K562 (cell line): ENCODE measurements around the gene BMP2K. TPM values are rescaled to one million over a fixed set of nuclear protein-coding genes. Genes with fewer than 3 reads are reported as not detected.

ENCODE experiments used
- BRD4 ChIP-seq: fragments of 200-600 bp; sonication (generic); IDR thresholded peaks from 2 replicates; pipeline ENCODE4 v1.6.1; 2017; ENCODE audit warnings: inconsistent platforms
- BRF2 ChIP-seq: IDR thresholded peaks from 3 replicates; pipeline ENCODE4 v1.6.1; 2011; ENCODE audit warnings: borderline replicate concordance, mild to moderate bottlenecking; ENCODE audit not compliant: insufficient read length, insufficient read depth
- DPF2 ChIP-seq: fragments of 450-650 bp; IDR thresholded peaks from 2 replicates; pipeline ENCODE4 v1.6.1; 2016
- EHMT2 ChIP-seq: fragments of 450-650 bp; IDR thresholded peaks from 2 replicates; pipeline ENCODE4 v1.6.1; 2018; ENCODE audit warnings: antibody characterized with exemption
- ELF1 ChIP-seq: fragments of 200-800 bp; sonication (Bioruptor generic); IDR thresholded peaks from 2 replicates; pipeline ENCODE4 v1.6.1; 2016; ENCODE audit warnings: missing genetic modification characterization, missing compliant biosample characterization
- EP300 ChIP-seq: IDR thresholded peaks from 2 replicates; pipeline ENCODE4 v1.6.1; 2012; ENCODE audit warnings: low read length, improper control_type of control experiment
- ETV5 ChIP-seq: sonication (generic); formaldehyde crosslinking; IDR thresholded peaks from 2 replicates; pipeline ENCODE4 v1.4.0; 2020; ENCODE audit warnings: low read depth, mild to moderate bottlenecking, missing genetic modification reagents
- HDGF ChIP-seq: fragments of 450-650 bp; IDR thresholded peaks from 2 replicates; pipeline ENCODE4 v1.6.1; 2016
- MITF ChIP-seq: IDR thresholded peaks from 2 replicates; pipeline ENCODE4 v1.6.1; 2014; ENCODE audit warnings: antibody characterized with exemption
- MYNN ChIP-seq, 2 experiments: sonication (generic); formaldehyde crosslinking in 1 of 2; IDR thresholded peaks; 2 replicates each; pipeline versions ENCODE4 v1.5.0 to v1.6.1; 2016 to 2020; ENCODE audit warnings: antibody characterized with exemption in 1 of 2, missing genetic modification reagents in 1 of 2
- NR3C1 ChIP-seq: sonication (generic); formaldehyde crosslinking; IDR thresholded peaks from 2 replicates; pipeline ENCODE4 v1.8.1; 2022; ENCODE audit warnings: missing genetic modification reagents
- PCBP2 ChIP-seq: fragments of 200-400 bp; formaldehyde crosslinking; IDR thresholded peaks from 2 replicates; pipeline ENCODE4 v1.6.1; 2018; ENCODE audit warnings: low read length, low read depth, mild to moderate bottlenecking, moderate library complexity; ENCODE audit not compliant: poor library complexity, severe bottlenecking
- POLR2B ChIP-seq: fragments of 450-650 bp; IDR thresholded peaks from 2 replicates; pipeline ENCODE4 v1.6.1; 2018; ENCODE audit warnings: low read depth; ENCODE audit not compliant: partially characterized antibody
- RBM22 ChIP-seq: fragments of 200-400 bp; formaldehyde crosslinking; IDR thresholded peaks from 2 replicates; pipeline ENCODE4 v1.6.1; 2018; ENCODE audit warnings: low read length, low read depth; ENCODE audit not compliant: poor library complexity, severe bottlenecking
- TEAD1 ChIP-seq, 2 experiments: fragments of 450-650 bp in 1 of 2; sonication (generic) in 1 of 2; formaldehyde crosslinking; IDR thresholded peaks; 2 replicates each; pipeline versions ENCODE4 v1.4.0 to v1.8.0; 2020 to 2022; ENCODE audit warnings: mild to moderate bottlenecking in 2 of 2, missing genetic modification reagents in 1 of 2
- XRCC5 ChIP-seq: fragments of 200-400 bp; formaldehyde crosslinking; IDR thresholded peaks from 2 replicates; pipeline ENCODE4 v1.6.1; 2017; ENCODE audit warnings: low read depth, mild to moderate bottlenecking, low read length
- ZFP30 ChIP-seq: fragments of 250-450 bp; sonication (Bioruptor Pico); IDR thresholded peaks from 2 replicates; pipeline ENCODE4 v1.8.0; 2022; ENCODE audit warnings: moderate library complexity, mild to moderate bottlenecking, inconsistent platforms, borderline replicate concordance
- ZKSCAN8 ChIP-seq: fragments of 200-800 bp; sonication (Bioruptor generic); IDR thresholded peaks from 2 replicates; pipeline ENCODE4 v1.6.1; 2016; ENCODE audit warnings: missing genetic modification characterization, missing compliant biosample characterization
- polyA plus RNA-seq, 8 experiments: library from polyadenylated mRNA; depleted of rRNA in 4 of 8; stranded (reverse) in 5 of 8; unstranded in 3 of 8; fragments of >200 nt; fragmentation: Nextera tagmentation in 2 of 8; fragmentation: Illumina TruSeq in 1 of 8; extraction: Ambion mirVana in 2 of 8; extraction: Trizol in 1 of 8; gene quantifications; 2 replicates each; pipeline versions ENCODE4 v1.2.1 to v1.2.3, GENCODE V29; 2011 to 2014; ENCODE audit warnings: inconsistent platforms in 1 of 8, missing spikeins in 1 of 8
- total RNA-seq, 7 experiments: library from RNA; depleted of rRNA in 6 of 7; stranded (reverse); fragments of >200 nt in 6 of 7; fragmentation: Illumina TruSeq in 2 of 7; extraction: Trizol in 2 of 7; gene quantifications; 2 replicates each; pipeline versions ENCODE4 v1.2.1 to v1.2.3, GENCODE V29; 2011 to 2021; ENCODE audit warnings: low replicate concordance in 1 of 7
- TF ChIP-seq, protein P1 (sequence below): sonication (generic); formaldehyde crosslinking; IDR thresholded peaks from 2 replicates; pipeline ENCODE4 v1.8.1; 2023; ENCODE audit warnings: mild to moderate bottlenecking, missing genetic modification reagents
- TF ChIP-seq, protein P2 (sequence below): sonication (generic); formaldehyde crosslinking; IDR thresholded peaks from 2 replicates; pipeline ENCODE4 v1.8.1; 2023; ENCODE audit warnings: mild to moderate bottlenecking, missing genetic modification reagents
- TF ChIP-seq, protein P3 (sequence below): fragments of 250-450 bp; sonication (Bioruptor Pico); IDR thresholded peaks from 2 replicates; pipeline ENCODE4 v1.5.0; 2021

Gene BMP2K
- total and polyA plus RNA-seq, 9 of the 15 experiments (the other 6 are each of a cell fraction or from before 2014, with no cell fraction given) = 17.0 to 217 (median 104) TPM

DNA sequence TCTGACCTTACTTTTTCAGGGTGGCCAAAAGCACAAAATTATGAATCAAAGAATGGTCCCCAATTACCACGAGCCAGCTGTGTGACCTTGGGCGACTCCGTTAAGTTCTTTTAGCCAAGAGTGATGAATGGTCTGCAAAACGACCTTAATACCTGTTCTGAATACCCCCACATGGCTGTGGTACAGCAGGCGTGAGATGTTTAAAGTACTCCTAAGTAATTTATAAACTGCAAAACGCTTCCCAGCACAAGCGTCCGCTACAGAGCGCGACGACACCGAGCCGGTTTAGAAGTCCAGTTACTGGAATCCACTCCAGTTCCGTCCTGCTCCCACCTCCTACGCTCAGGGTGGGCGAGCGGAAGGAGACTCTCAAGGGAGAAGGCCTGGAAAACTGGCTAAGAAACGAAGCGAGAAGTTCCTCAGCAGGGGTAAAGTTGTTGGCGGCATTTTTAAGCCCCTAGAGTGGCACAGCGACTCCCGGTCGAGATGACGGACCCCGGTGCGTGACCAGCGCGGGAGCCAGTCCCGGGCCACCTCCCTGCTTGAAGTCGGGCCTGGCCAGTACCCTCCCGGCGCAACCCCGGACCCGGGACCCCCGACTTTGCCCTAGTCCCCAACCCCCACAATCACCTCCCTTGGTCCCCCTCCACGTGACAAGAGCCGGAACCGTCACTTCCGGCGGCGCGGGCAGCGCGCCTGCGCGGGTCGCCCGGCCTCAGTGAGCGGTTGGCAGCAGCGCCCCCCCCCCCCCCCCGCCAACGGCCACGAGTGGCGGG lies 659 bp upstream of the BMP2K start (continued):
- TF ChIP-seq ELF1 (tag) = peak; percentile 78
- TF ChIP-seq ETV5 = peak; percentile 67
- TF ChIP-seq RBM22 = peak; percentile 67
- no peak for TF ChIP-seq HDGF
- TF ChIP-seq EHMT2 = no peak
- TF ChIP-seq MITF = 0 out of 2 replicates have a peak, but pooled peaks have one; percentile 48
- TF ChIP-seq TEAD1 (CRISPR knock-in tag; IDR thresholded peaks at IDR 0.05) = no peak
- TF ChIP-seq POLR2B = peak; percentile 53
- TF ChIP-seq, protein P1, sequence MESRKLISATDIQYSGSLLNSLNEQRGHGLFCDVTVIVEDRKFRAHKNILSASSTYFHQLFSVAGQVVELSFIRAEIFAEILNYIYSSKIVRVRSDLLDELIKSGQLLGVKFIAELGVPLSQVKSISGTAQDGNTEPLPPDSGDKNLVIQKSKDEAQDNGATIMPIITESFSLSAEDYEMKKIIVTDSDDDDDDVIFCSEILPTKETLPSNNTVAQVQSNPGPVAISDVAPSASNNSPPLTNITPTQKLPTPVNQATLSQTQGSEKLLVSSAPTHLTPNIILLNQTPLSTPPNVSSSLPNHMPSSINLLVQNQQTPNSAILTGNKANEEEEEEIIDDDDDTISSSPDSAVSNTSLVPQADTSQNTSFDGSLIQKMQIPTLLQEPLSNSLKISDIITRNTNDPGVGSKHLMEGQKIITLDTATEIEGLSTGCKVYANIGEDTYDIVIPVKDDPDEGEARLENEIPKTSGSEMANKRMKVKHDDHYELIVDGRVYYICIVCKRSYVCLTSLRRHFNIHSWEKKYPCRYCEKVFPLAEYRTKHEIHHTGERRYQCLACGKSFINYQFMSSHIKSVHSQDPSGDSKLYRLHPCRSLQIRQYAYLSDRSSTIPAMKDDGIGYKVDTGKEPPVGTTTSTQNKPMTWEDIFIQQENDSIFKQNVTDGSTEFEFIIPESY (CRISPR knock-in tag) = peak; percentile 30; the same call in 1 of the 2 replicates
- peak; percentile 36; the same call in 1 of the 2 replicates for TF ChIP-seq DPF2
- peak; percentile 70 for TF ChIP-seq BRD4
- TF ChIP-seq EP300 = peak; percentile 16; the same call in 1 of the 2 replicates
- 0 out of 2 replicates have a peak, but pooled peaks have one; percentile 18 for TF ChIP-seq XRCC5
- 0 out of 2 replicates have a peak, but pooled peaks have one; percentile 21 for TF ChIP-seq MYNN (IDR thresholded peaks at IDR 0.05)
- TF ChIP-seq MYNN (CRISPR knock-in tag; IDR thresholded peaks at IDR 0.05) = no peak
- no peak for TF ChIP-seq BRF2
- TF ChIP-seq, protein P2, sequence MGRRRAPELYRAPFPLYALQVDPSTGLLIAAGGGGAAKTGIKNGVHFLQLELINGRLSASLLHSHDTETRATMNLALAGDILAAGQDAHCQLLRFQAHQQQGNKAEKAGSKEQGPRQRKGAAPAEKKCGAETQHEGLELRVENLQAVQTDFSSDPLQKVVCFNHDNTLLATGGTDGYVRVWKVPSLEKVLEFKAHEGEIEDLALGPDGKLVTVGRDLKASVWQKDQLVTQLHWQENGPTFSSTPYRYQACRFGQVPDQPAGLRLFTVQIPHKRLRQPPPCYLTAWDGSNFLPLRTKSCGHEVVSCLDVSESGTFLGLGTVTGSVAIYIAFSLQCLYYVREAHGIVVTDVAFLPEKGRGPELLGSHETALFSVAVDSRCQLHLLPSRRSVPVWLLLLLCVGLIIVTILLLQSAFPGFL (CRISPR knock-in tag) = no peak
- TF ChIP-seq NR3C1 (CRISPR knock-in tag) = no peak
- no peak for TF ChIP-seq ZFP30 (CRISPR knock-in tag)
- peak; percentile 78 for TF ChIP-seq PCBP2
- TF ChIP-seq ZKSCAN8 = no peak
- TF ChIP-seq, protein P3, sequence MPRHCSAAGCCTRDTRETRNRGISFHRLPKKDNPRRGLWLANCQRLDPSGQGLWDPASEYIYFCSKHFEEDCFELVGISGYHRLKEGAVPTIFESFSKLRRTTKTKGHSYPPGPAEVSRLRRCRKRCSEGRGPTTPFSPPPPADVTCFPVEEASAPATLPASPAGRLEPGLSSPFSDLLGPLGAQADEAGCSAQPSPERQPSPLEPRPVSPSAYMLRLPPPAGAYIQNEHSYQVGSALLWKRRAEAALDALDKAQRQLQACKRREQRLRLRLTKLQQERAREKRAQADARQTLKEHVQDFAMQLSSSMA (CRISPR knock-in tag) = 0 out of 2 replicates have a peak, but pooled peaks have one; percentile 73
